Measurements from ENCODE around the gene ARAP2.

The ARAP2 gene

GRCh38 chr4:36230534-36230933 lies 13.8 kb downstream of the ARAP2 start:
- no peaks in the 10 kb centered on the region for H3K4me1 ChIP-seq (ENCODE audit: low read length)
- peaks cover 21% of the 10 kb centered on the region for H3K36me3 ChIP-seq (replicated peaks; ENCODE audit: low read depth, low read length)
- H3K9ac ChIP-seq (ENCODE audit: low read length), result no peak overlapping the region
- no peaks in the 10 kb centered on the region for H3K27me3 ChIP-seq (ENCODE audit: low read depth, low read length)
- peaks cover 89% of the 10 kb centered on the region for H3K79me2 ChIP-seq (ENCODE audit: low read length)
- no peak overlapping the region for H2AFZ ChIP-seq (ENCODE audit: low read depth, low read length)
- peaks cover 67% of the 10 kb centered on the region for H4K20me1 ChIP-seq (ENCODE audit: insufficient read depth, low read length)
- H3K27ac ChIP-seq (ENCODE audit: low read length), result no peak overlapping the region
- H3K9me3 ChIP-seq (ENCODE audit: insufficient read depth, low read length), result no peaks in the 10 kb centered on the region
- no peak overlapping the region for H3K4me2 ChIP-seq (ENCODE audit: low read length)
- H3K4me3 ChIP-seq (ENCODE audit: low read length), result no peak overlapping the region
- TF ChIP-seq EZH2phosphoT487 (IDR thresholded peaks at IDR 0.05; ENCODE audit: low read depth), result no peak
- TF ChIP-seq, protein P1, sequence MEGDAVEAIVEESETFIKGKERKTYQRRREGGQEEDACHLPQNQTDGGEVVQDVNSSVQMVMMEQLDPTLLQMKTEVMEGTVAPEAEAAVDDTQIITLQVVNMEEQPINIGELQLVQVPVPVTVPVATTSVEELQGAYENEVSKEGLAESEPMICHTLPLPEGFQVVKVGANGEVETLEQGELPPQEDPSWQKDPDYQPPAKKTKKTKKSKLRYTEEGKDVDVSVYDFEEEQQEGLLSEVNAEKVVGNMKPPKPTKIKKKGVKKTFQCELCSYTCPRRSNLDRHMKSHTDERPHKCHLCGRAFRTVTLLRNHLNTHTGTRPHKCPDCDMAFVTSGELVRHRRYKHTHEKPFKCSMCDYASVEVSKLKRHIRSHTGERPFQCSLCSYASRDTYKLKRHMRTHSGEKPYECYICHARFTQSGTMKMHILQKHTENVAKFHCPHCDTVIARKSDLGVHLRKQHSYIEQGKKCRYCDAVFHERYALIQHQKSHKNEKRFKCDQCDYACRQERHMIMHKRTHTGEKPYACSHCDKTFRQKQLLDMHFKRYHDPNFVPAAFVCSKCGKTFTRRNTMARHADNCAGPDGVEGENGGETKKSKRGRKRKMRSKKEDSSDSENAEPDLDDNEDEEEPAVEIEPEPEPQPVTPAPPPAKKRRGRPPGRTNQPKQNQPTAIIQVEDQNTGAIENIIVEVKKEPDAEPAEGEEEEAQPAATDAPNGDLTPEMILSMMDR (IDR thresholded peaks at IDR 0.05; ENCODE audit: low read depth, low read length), result no peak

DNA sequence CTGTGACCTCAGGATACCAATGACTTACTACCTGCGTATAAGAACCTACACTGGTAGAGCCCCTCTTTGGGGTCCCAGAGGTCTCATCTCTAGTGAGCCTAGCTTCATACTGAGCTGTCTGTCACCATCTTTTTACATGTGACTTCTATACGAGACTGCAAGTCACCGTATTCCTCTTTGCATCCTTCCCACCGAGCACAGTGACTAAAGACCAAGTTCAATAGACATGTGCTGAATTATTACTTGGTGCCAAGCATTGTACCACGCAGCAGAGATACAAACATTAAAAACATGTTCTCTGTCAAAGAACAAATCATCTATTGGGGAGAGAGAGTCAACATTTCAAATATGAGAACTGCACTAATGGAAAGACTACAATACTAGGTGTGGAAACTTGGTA lies 16.4 kb downstream of the ARAP2 start:
- Histone ChIP-seq H2AFZ (ENCODE audit: low read depth, low read length) (no peak overlapping the region), H3K36me3 (replicated peaks; ENCODE audit: low read depth, low read length) (peaks cover 13% of the 10 kb centered on the region), H3K27me3 (ENCODE audit: low read depth, low read length) (no peaks in the 10 kb centered on the region), H3K9me3 (ENCODE audit: insufficient read depth, low read length) (no peaks in the 10 kb centered on the region), H3K79me2 (ENCODE audit: low read length) (peaks cover 87% of the 10 kb centered on the region), H3K4me2 (ENCODE audit: low read length) (no peak overlapping the region), H4K20me1 (ENCODE audit: insufficient read depth, low read length) (peaks cover 51% of the 10 kb centered on the region; the same call in 1 of the 2 replicates), H3K4me3 (ENCODE audit: low read length) (no peak overlapping the region), H3K27ac (ENCODE audit: low read length) (no peak overlapping the region), H3K9ac (ENCODE audit: low read length) (no peak overlapping the region), H3K4me1 (ENCODE audit: low read length) (peaks cover 9% of the 10 kb centered on the region)
- no peak for TF ChIP-seq EZH2phosphoT487 (IDR thresholded peaks at IDR 0.05; ENCODE audit: low read depth)

GRCh38 chr4:36226430-36227227 lies 17.7 kb downstream of the ARAP2 start:
- H3K4me2 ChIP-seq (ENCODE audit: low read length), result no peak overlapping the region
- H3K27ac ChIP-seq (ENCODE audit: low read length), result no peak overlapping the region
- H2AFZ ChIP-seq (ENCODE audit: low read depth, low read length), result no peak overlapping the region
- TF ChIP-seq EZH2phosphoT487 (IDR thresholded peaks at IDR 0.05; ENCODE audit: low read depth), result no peak
- peaks cover 13% of the 10 kb centered on the region for H3K36me3 ChIP-seq (replicated peaks; ENCODE audit: low read depth, low read length)
- H3K4me3 ChIP-seq (ENCODE audit: low read length), result no peak overlapping the region
- H4K20me1 ChIP-seq (ENCODE audit: insufficient read depth, low read length), result peaks cover 39% of the 10 kb centered on the region; the same call in 1 of the 2 replicates
- H3K79me2 ChIP-seq (ENCODE audit: low read length), result peaks cover 85% of the 10 kb centered on the region
- H3K9me3 ChIP-seq (ENCODE audit: insufficient read depth, low read length), result no peaks in the 10 kb centered on the region
- H3K9ac ChIP-seq (ENCODE audit: low read length), result no peak overlapping the region
- H3K27me3 ChIP-seq (ENCODE audit: low read depth, low read length), result no peaks in the 10 kb centered on the region
- H3K4me1 ChIP-seq (ENCODE audit: low read length), result peaks cover 18% of the 10 kb centered on the region

DNA sequence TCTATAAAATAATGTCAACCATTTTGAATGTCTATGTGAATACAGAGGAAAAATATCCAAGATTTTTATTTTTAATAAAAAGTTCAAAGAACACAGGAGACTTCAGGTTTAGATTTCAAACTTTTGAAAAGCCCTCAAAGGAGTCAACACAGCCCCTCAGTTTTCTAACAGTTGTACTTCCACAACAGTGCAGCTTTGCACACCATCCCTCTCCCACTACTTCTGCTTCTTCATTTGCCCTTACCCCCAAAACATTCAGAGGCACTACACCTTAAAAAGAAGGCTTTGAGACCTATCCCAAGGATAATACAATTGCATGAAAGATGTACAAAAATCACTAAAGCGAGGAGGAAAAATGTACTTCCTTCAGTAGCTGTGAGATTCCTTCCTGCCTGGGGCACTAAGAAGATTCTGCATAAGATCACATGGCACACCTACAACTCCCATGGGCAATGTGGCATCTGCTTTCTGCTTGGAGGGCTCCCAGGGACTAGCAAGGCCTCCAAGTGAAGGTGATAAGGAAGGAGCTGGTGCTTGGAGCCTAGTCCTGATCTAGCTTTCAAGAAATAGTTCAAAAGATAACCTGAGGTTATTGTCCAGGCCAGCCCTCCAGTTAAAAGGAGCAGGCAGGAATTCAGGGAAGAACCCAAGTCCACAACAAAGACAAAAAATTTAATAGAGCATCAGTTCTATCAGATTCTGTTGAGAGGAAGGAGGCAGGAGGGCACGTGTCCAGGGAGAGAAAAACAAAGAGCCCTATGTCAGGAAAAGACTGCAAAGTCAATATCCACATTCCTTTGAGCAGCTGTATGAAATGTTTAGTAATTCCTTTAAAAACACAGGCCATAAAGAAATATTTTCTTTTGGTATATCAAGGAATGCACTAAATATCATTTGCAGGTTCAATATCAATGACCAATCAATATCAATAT lies 19.1 kb downstream of the ARAP2 start:
- H3K36me3 ChIP-seq (replicated peaks; ENCODE audit: low read depth, low read length), result peaks cover 13% of the 10 kb centered on the region
- H3K4me1 ChIP-seq (ENCODE audit: low read length), result peaks cover 18% of the 10 kb centered on the region
- H2AFZ ChIP-seq (ENCODE audit: low read depth, low read length), result no peak overlapping the region
- H3K9me3 ChIP-seq (ENCODE audit: insufficient read depth, low read length), result no peaks in the 10 kb centered on the region
- H3K27me3 ChIP-seq (ENCODE audit: low read depth, low read length), result no peaks in the 10 kb centered on the region
- H4K20me1 ChIP-seq (ENCODE audit: insufficient read depth, low read length), result peaks cover 36% of the 10 kb centered on the region; the same call in 1 of the 2 replicates
- TF ChIP-seq, protein P1 (IDR thresholded peaks at IDR 0.05; ENCODE audit: low read depth, low read length), result no peak
- no peak for TF ChIP-seq EZH2phosphoT487 (IDR thresholded peaks at IDR 0.05; ENCODE audit: low read depth)
- H3K79me2 ChIP-seq (ENCODE audit: low read length), result peaks cover 88% of the 10 kb centered on the region
- H3K4me3 ChIP-seq (ENCODE audit: low read length), result no peak overlapping the region
- H3K27ac ChIP-seq (ENCODE audit: low read length), result no peak overlapping the region
- H3K9ac ChIP-seq (ENCODE audit: low read length), result no peak overlapping the region
- peak overlapping the region; percentile 34 for H3K4me2 ChIP-seq (ENCODE audit: low read length)
